BE2C (cell line): Measurements from ENCODE around the gene ELFN1.
A peak's percentile ranks its signal among the peaks of the same experiment; 100 is the strongest.

Experiments used
- DNase-seq: peaks from one replicate; pipeline ENCODE4 v3.0.0-alpha.2; 2020
- H3K27me3 ChIP-seq: fragments of 250-450 bp; sonication (Bioruptor Pico); 2 replicates; pipeline ENCODE4 v1.5.1; 2020; ENCODE audit warnings: mild to moderate bottlenecking
- H3K36me3 ChIP-seq: fragments of 250-450 bp; sonication (Bioruptor Pico); 2 replicates; pipeline ENCODE4 v1.5.1; 2020; ENCODE audit warnings: mild to moderate bottlenecking
- H3K4me1 ChIP-seq: fragments of 250-450 bp; sonication (Bioruptor Pico); 2 replicates; pipeline ENCODE4 v1.5.1; 2020
- H3K4me3 ChIP-seq: 2 replicates; pipeline ENCODE4 v1.5.1; 2011; ENCODE audit warnings: low read depth, low read length
- H3K9me3 ChIP-seq: fragments of 250-450 bp; sonication (Bioruptor Pico); 2 replicates; pipeline ENCODE4 v1.5.1; 2020
- CTCF ChIP-seq: IDR thresholded peaks from 2 replicates; pipeline ENCODE4 v1.5.1; 2012; ENCODE audit warnings: mild to moderate bottlenecking, low read depth, low read length

The ELFN1 gene

GRCh38 chr7:1644341-1645070 is 25.6 kb upstream of the ELFN1 start:
- no peak overlapping the region for H3K4me3 ChIP-seq
- peaks cover 19% of the 10 kb centered on the region for H3K4me1 ChIP-seq
- no peaks in the 10 kb centered on the region for H3K36me3 ChIP-seq
- TF ChIP-seq CTCF = no peak
- H3K9me3 ChIP-seq = no peaks in the 10 kb centered on the region
- H3K27me3 ChIP-seq = peaks cover 28% of the 10 kb centered on the region
- DNase-seq = no peak

GRCh38 chr7:1645071-1645409 is 25.0 kb upstream of the ELFN1 start:
- Histone ChIP-seq H3K4me3 (no peak overlapping the region), H3K4me1 (peaks cover 19% of the 10 kb centered on the region), H3K9me3 (no peaks in the 10 kb centered on the region), H3K27me3 (peaks cover 28% of the 10 kb centered on the region), H3K36me3 (no peaks in the 10 kb centered on the region)
- no peak for DNase-seq
- no peak for TF ChIP-seq CTCF

GRCh38 chr7:1645476-1645875 is 24.6 kb upstream of the ELFN1 start:
- H3K4me1 ChIP-seq = peaks cover 19% of the 10 kb centered on the region
- no peak for DNase-seq
- H3K36me3 ChIP-seq = no peaks in the 10 kb centered on the region
- peaks cover 28% of the 10 kb centered on the region for H3K27me3 ChIP-seq
- no peak for TF ChIP-seq CTCF
- H3K9me3 ChIP-seq = no peaks in the 10 kb centered on the region
- H3K4me3 ChIP-seq = no peak overlapping the region

GRCh38 chr7:1646391-1646790 is 23.7 kb upstream of the ELFN1 start:
- Histone ChIP-seq H3K9me3 (no peaks in the 10 kb centered on the region), H3K4me1 (peaks cover 19% of the 10 kb centered on the region), H3K4me3 (no peak overlapping the region), H3K36me3 (no peaks in the 10 kb centered on the region), H3K27me3 (peaks cover 28% of the 10 kb centered on the region)
- DNase-seq = no peak
- no peak for TF ChIP-seq CTCF

- Histone ChIP-seq H3K36me3 (no peaks in the 10 kb centered on the region), H3K4me1 (peaks cover 19% of the 10 kb centered on the region), H3K4me3 (peak overlapping the region; percentile 31), H3K9me3 (no peaks in the 10 kb centered on the region), H3K27me3 (peaks cover 28% of the 10 kb centered on the region)
- TF ChIP-seq CTCF = no peak
- peak; percentile 83 for DNase-seq
These were observed 22.9 kb upstream of the ELFN1 start for GRCh38 chr7:1646957-1647891.
